Keratinocyte (primary cell): ENCODE data around the gene GRPEL1.

Experiments used
- CTCF ChIP-seq, 3 experiments: IDR thresholded peaks in 1 of 3; conservative IDR thresholded peaks in 1 of 3; optimal IDR thresholded peaks in 1 of 3; 2 replicates in 2 of 3; 3 replicates in 1 of 3; pipeline versions ENCODE3 to v1.5.1; 2011; ENCODE audit warnings: low read length in 3 of 3, mild to moderate bottlenecking in 3 of 3, moderate library complexity in 2 of 3, control low read depth in 1 of 3, inconsistent platforms in 1 of 3; ENCODE audit not compliant: insufficient read depth in 2 of 3; ENCODE audit errors: extremely low read depth in 1 of 3
- EZH2 ChIP-seq: IDR thresholded peaks from one replicate; pipeline ENCODE4 v1.6.1; 2012; ENCODE audit warnings: inconsistent platforms, mild to moderate bottlenecking, low read length, moderate library complexity

- TF ChIP-seq CTCF (optimal IDR thresholded peaks at IDR 0.05 in 1 of 3, IDR thresholded peaks at IDR 0.05 in 1 of 3, conservative IDR thresholded peaks at IDR 0.05 in 1 of 3; ENCODE audit: extremely low read depth in 1 of 3, insufficient read depth in 2 of 3, low read length in 3 of 3) = no peak
- TF ChIP-seq EZH2 = no peak
These were observed 17.3 kb downstream of the GRPEL1 start for GRCh38 chr4:7050481-7051143.
